ENCODE measurements around the gene ATAD3A.
"Not testable (repeated sequence)": the region's sequence is repeated elsewhere in the genome, so short reads cannot be mapped to it uniquely, and the experiment has no call there.

Gene ATAD3A

DNA sequence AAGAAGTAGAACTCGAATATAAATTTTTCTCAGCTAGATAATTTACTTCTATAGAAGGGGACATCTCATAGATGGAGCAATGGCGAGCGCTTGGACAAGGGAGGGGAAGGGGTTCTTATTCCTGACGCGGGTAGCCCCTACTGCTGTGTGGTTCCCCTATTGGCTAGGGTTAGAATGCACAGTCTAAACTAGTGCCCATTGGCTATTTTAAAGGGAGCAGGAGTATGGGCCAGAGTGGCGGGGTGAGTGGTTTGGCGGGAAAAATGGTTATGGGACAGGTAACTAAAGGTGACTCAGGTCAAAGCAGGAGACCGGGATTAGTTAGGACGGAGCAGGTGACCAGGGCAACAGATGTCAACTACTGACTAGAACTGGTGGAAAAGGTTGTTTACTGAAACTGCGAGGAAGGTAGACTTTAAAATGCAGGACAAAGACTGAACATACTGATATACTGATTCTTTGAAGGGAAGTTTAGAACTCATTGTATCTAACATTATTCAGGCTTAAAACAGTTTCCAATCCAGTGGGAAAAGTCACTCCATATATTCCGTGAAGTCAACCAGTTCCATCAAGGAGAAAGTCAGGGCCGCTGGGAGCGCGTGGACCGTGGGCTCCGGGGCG is 940 bp upstream of the ATAD3A start:
- Histone ChIP-seq H3K9me3 (ENCODE audit: control insufficient read depth, insufficient read depth, low read depth, low read length) (no peaks in the 10 kb centered on the region), H3K27ac (ENCODE audit: extremely low read depth, low read depth, low read length) (peak overlapping the region; percentile 82), H3K36me3 (ENCODE audit: control insufficient read depth in 2 of 2, insufficient read depth in 1 of 2, low read length in 2 of 2) (peaks cover 0 to 13% of the 10 kb centered on the region in 2 experiments; a peak in 2 of 3 replicates), H3K4me3 (ENCODE audit: low read depth, low read length) (peak overlapping the region; percentile 95), H3K4me1 (ENCODE audit: control insufficient read depth, insufficient read depth, low read length) (no peaks in the 10 kb centered on the region)
- POLR2A ChIA-PET, result interaction anchor here (0.6 to 0.9 kb wide), 2 partner anchors 136 kb away, joined by 3 read pairs; partner anchors contain the start of gene AURKAIP1
- CTCF ChIA-PET, result interaction anchor here (0.6 kb wide), 1 partner anchor 185 kb away, joined by 5 read pairs; no protein-coding TSS in a partner anchor
- TF ChIP-seq ZNF214 (tag by site-specific recombination; IDR thresholded peaks at IDR 0.05; ENCODE audit: borderline replicate concordance) (no peak), ZBTB21 (tag by site-specific recombination; IDR thresholded peaks at IDR 0.05) (no peak), ZNF394 (tag by site-specific recombination; IDR thresholded peaks at IDR 0.05; ENCODE audit: borderline replicate concordance) (no peak), GLIS2 (tag by site-specific recombination; IDR thresholded peaks at IDR 0.05) (no peak), ZFP37 (tag by site-specific recombination; IDR thresholded peaks at IDR 0.05) (no peak), ZIC2 (tag by site-specific recombination; IDR thresholded peaks at IDR 0.05) (no peak), WT1 (tag by site-specific recombination; IDR thresholded peaks at IDR 0.05) (no peak), ZBTB8A (tag by site-specific recombination; IDR thresholded peaks at IDR 0.05) (no peak), ZNF792 (tag by site-specific recombination; IDR thresholded peaks at IDR 0.05) (no peak), ZNF473 (tag by site-specific recombination; IDR thresholded peaks at IDR 0.05) (no peak), ZNF16 (tag by site-specific recombination; IDR thresholded peaks at IDR 0.05; ENCODE audit: low read depth) (no peak), OVOL3 (tag by site-specific recombination; IDR thresholded peaks at IDR 0.05) (no peak), ZNF19 (tag by site-specific recombination; IDR thresholded peaks at IDR 0.05; ENCODE audit: low read depth) (no peak), PRDM1 (tag by site-specific recombination; IDR thresholded peaks at IDR 0.05) (no peak), ZNF837 (tag by site-specific recombination; IDR thresholded peaks at IDR 0.05) (no peak), ZNF660 (tag by site-specific recombination; IDR thresholded peaks at IDR 0.05) (no peak), KLF16 (tag by site-specific recombination; IDR thresholded peaks at IDR 0.05) (no peak)
- TF ChIP-seq, protein P1, sequence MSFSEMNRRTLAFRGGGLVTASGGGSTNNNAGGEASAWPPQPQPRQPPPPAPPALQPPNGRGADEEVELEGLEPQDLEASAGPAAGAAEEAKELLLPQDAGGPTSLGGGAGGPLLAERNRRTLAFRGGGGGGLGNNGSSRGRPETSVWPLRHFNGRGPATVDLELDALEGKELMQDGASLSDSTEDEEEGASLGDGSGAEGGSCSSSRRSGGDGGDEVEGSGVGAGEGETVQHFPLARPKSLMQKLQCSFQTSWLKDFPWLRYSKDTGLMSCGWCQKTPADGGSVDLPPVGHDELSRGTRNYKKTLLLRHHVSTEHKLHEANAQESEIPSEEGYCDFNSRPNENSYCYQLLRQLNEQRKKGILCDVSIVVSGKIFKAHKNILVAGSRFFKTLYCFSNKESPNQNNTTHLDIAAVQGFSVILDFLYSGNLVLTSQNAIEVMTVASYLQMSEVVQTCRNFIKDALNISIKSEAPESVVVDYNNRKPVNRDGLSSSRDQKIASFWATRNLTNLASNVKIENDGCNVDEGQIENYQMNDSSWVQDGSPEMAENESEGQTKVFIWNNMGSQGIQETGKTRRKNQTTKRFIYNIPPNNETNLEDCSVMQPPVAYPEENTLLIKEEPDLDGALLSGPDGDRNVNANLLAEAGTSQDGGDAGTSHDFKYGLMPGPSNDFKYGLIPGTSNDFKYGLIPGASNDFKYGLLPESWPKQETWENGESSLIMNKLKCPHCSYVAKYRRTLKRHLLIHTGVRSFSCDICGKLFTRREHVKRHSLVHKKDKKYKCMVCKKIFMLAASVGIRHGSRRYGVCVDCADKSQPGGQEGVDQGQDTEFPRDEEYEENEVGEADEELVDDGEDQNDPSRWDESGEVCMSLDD (tag by site-specific recombination; IDR thresholded peaks at IDR 0.05), result no peak
- TF ChIP-seq, protein P2, sequence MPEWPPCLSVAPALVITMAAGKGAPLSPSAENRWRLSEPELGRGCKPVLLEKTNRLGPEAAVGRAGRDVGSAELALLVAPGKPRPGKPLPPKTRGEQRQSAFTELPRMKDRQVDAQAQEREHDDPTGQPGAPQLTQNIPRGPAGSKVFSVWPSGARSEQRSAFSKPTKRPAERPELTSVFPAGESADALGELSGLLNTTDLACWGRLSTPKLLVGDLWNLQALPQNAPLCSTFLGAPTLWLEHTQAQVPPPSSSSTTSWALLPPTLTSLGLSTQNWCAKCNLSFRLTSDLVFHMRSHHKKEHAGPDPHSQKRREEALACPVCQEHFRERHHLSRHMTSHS (tag by site-specific recombination; IDR thresholded peaks at IDR 0.05), result no peak
- TF ChIP-seq, protein P3, sequence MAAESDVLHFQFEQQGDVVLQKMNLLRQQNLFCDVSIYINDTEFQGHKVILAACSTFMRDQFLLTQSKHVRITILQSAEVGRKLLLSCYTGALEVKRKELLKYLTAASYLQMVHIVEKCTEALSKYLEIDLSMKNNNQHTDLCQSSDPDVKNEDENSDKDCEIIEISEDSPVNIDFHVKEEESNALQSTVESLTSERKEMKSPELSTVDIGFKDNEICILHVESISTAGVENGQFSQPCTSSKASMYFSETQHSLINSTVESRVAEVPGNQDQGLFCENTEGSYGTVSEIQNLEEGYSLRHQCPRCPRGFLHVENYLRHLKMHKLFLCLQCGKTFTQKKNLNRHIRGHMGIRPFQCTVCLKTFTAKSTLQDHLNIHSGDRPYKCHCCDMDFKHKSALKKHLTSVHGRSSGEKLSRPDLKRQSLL (tag by site-specific recombination; IDR thresholded peaks at IDR 0.05), result no peak

DNA sequence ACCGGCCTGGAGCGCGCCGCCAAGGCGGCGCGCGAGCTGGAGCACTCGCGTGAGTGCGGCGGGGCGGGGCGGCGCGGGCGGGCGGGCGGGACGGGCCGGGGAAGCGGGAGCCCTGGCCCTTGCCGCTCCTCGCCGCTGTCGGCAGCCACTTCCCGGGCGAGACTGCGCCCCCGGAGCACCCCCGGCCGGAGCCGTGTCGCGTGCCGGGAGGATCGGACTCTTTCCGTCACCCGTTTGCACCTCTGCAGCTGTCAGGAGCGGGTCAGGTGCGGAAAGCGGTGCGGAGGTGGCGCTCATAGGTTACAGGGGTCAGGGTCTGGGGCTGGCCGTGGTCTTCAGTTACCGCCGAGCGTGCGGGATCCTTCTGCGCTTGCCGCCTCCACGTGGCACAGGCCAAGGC is 463 bp downstream of the ATAD3A start:
- H3K27ac ChIP-seq (ENCODE audit: extremely low read depth, low read depth, low read length); H3K9me3 ChIP-seq (ENCODE audit: control insufficient read depth, insufficient read depth, low read depth, low read length); H3K4me1 ChIP-seq (ENCODE audit: control insufficient read depth, insufficient read depth, low read length); CTCF ChIA-PET: not testable (repeated sequence)
- POLR2A ChIA-PET, result interaction anchor here (0.6 kb wide), 1 partner anchor 384 kb away, joined by 3 read pairs; no protein-coding TSS in a partner anchor
- Histone ChIP-seq H3K4me3 (ENCODE audit: low read depth, low read length) (peak overlapping the region; percentile 95), H3K36me3 (ENCODE audit: control insufficient read depth in 2 of 2, insufficient read depth in 1 of 2, low read length in 2 of 2) (peaks cover 6 to 24% of the 10 kb centered on the region in 2 experiments; a peak in 2 of 3 replicates)
